AG09309 (cell line): ENCODE results near the gene C14orf39.

ENCODE experiments used
- DNase-seq: peaks from one replicate; pipeline ENCODE4 v3.0.0-alpha.2; 2010; ENCODE audit warnings: low read depth
- H3K4me3 ChIP-seq: 2 replicates; pipeline ENCODE4 v1.5.1; 2011; ENCODE audit warnings: mild to moderate bottlenecking, low read depth, low read length, moderate library complexity; ENCODE audit not compliant: control insufficient read depth
- CTCF ChIP-seq: IDR thresholded peaks from 2 replicates; pipeline ENCODE4 v1.5.1; 2011; ENCODE audit warnings: mild to moderate bottlenecking, low read depth, low read length, inconsistent platforms; ENCODE audit not compliant: insufficient read depth, control insufficient read depth; ENCODE audit errors: missing control alignments

The C14orf39 gene

GRCh38 chr14:60512126-60512525, 26.3 kb upstream of the C14orf39 start:
- H3K4me3 ChIP-seq, result no peak overlapping the region
- no peak for DNase-seq
- TF ChIP-seq CTCF, result no peak

- H3K4me3 ChIP-seq, result no peak overlapping the region
- no peak for TF ChIP-seq CTCF
- no peak for DNase-seq
Measured at GRCh38 chr14:60510951-60511599, 25.2 kb upstream of the C14orf39 start.

GRCh38 chr14:60510254-60510950, 24.5 kb upstream of the C14orf39 start:
- DNase-seq, result no peak
- no peak for TF ChIP-seq CTCF
- H3K4me3 ChIP-seq, result no peak overlapping the region

GRCh38 chr14:60509438-60510253, 23.8 kb upstream of the C14orf39 start:
- no peak overlapping the region for H3K4me3 ChIP-seq
- no peak for TF ChIP-seq CTCF
- DNase-seq, result no peak

GRCh38 chr14:60508707-60509437, 23.0 kb upstream of the C14orf39 start, which contains the start of gene SIX6:
TSS of gene SIX6 (plus strand) at chr14:60509146. CDS start at chr14:60509399, 253 bp downstream.
- H3K4me3 ChIP-seq, result no peak within 1 kb of the TSS
- DNase-seq, result no peak

More at GRCh38 chr14:60508707-60509437, 23.0 kb upstream of the C14orf39 start, which contains the start of gene SIX6:
- no peak for TF ChIP-seq CTCF
